DND-41 (cell line): ENCODE results near the gene JAGN1.

Source experiments
- ATAC-seq: fragments of 200-7000 bp; cut with Tn5 transposase; 3 replicates; pipeline ENCODE4 v1.9.1; 2021; ENCODE audit warnings: low read depth; ENCODE audit not compliant: insufficient read depth
- DNase-seq: peaks from one replicate; pipeline ENCODE4 v3.0.0-alpha.2; 2020
- H2AFZ ChIP-seq: 2 replicates; pipeline ENCODE4 v1.6.0; 2012; ENCODE audit warnings: low read depth, low read length
- H3K27ac ChIP-seq: 2 replicates; pipeline ENCODE4 v1.5.1; 2012; ENCODE audit warnings: low read length, inconsistent platforms
- H3K27me3 ChIP-seq: fragments of 200-600 bp; sonication (generic); 2 replicates; pipeline ENCODE4 v1.6.0; 2012; ENCODE audit warnings: low read length, mild to moderate bottlenecking, inconsistent platforms; ENCODE audit not compliant: insufficient read depth, poor library complexity
- H3K36me3 ChIP-seq: 2 replicates; pipeline ENCODE4 v1.5.1; 2012; ENCODE audit warnings: low read length, inconsistent platforms; ENCODE audit not compliant: insufficient read depth
- H3K4me1 ChIP-seq: 2 replicates; pipeline ENCODE4 v1.5.1; 2012; ENCODE audit warnings: mild to moderate bottlenecking, low read length; ENCODE audit not compliant: insufficient read depth
- H3K4me2 ChIP-seq: 2 replicates; pipeline ENCODE4 v1.6.0; 2012; ENCODE audit warnings: mild to moderate bottlenecking, moderate library complexity, low read length, inconsistent platforms; ENCODE audit not compliant: insufficient read depth
- H3K4me3 ChIP-seq, 2 experiments: fragments of 200-600 bp in 1 of 2; shearing (Covaris generic) in 1 of 2; 2 replicates each; pipeline ENCODE4 v1.5.1; 2012 to 2016; ENCODE audit warnings: inconsistent platforms in 2 of 2, low read length in 2 of 2, mild to moderate bottlenecking in 2 of 2, low read depth in 1 of 2, moderate library complexity in 1 of 2
- H3K79me2 ChIP-seq: 2 replicates; pipeline ENCODE4 v1.6.0; 2012; ENCODE audit warnings: low read length, inconsistent platforms; ENCODE audit not compliant: insufficient read depth
- H3K9ac ChIP-seq: 2 replicates; pipeline ENCODE4 v1.6.0; 2012; ENCODE audit warnings: low read depth, mild to moderate bottlenecking, inconsistent platforms, low read length, moderate library complexity
- H3K9me3 ChIP-seq: 2 replicates; pipeline ENCODE4 v1.5.1; 2012; ENCODE audit warnings: low read length, moderate library complexity, mild to moderate bottlenecking, inconsistent platforms; ENCODE audit not compliant: insufficient read depth, severe bottlenecking
- H4K20me1 ChIP-seq: 2 replicates; pipeline ENCODE4 v1.6.0; 2012; ENCODE audit warnings: low read length; ENCODE audit not compliant: insufficient read depth
- EZH2 ChIP-seq: IDR thresholded peaks from 3 replicates; pipeline ENCODE4 v1.6.1; 2012; ENCODE audit warnings: borderline replicate concordance, low read depth, mild to moderate bottlenecking, moderate library complexity, low read length, inconsistent platforms; ENCODE audit not compliant: severe bottlenecking
- TF ChIP-seq, protein P1 (sequence below): IDR thresholded peaks from 2 replicates; pipeline ENCODE4 v1.5.1; 2012; ENCODE audit warnings: borderline replicate concordance, low read length, moderate library complexity, mild to moderate bottlenecking; ENCODE audit not compliant: poor library complexity, severe bottlenecking; ENCODE audit errors: extremely low read depth

JAGN1 gene

GRCh38 chr3:9909221-9910013 lies 19.0 kb downstream of the JAGN1 start:
- Histone ChIP-seq H3K36me3 (no peaks in the 10 kb centered on the region), H3K27ac (no peak overlapping the region), H3K9me3 (no peaks in the 10 kb centered on the region), H3K27me3 (no peaks in the 10 kb centered on the region), H3K79me2 (no peaks in the 10 kb centered on the region), H3K4me3 (no peak overlapping the region), H3K4me2 (no peak overlapping the region), H3K4me1 (no peaks in the 10 kb centered on the region), H3K9ac (no peak overlapping the region), H4K20me1 (no peaks in the 10 kb centered on the region), H2AFZ (no peak overlapping the region)
- ATAC-seq (no peak), DNase-seq (no peak)
- TF ChIP-seq, protein P1, sequence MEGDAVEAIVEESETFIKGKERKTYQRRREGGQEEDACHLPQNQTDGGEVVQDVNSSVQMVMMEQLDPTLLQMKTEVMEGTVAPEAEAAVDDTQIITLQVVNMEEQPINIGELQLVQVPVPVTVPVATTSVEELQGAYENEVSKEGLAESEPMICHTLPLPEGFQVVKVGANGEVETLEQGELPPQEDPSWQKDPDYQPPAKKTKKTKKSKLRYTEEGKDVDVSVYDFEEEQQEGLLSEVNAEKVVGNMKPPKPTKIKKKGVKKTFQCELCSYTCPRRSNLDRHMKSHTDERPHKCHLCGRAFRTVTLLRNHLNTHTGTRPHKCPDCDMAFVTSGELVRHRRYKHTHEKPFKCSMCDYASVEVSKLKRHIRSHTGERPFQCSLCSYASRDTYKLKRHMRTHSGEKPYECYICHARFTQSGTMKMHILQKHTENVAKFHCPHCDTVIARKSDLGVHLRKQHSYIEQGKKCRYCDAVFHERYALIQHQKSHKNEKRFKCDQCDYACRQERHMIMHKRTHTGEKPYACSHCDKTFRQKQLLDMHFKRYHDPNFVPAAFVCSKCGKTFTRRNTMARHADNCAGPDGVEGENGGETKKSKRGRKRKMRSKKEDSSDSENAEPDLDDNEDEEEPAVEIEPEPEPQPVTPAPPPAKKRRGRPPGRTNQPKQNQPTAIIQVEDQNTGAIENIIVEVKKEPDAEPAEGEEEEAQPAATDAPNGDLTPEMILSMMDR, result no peak
- TF ChIP-seq EZH2, result no peak

DNA sequence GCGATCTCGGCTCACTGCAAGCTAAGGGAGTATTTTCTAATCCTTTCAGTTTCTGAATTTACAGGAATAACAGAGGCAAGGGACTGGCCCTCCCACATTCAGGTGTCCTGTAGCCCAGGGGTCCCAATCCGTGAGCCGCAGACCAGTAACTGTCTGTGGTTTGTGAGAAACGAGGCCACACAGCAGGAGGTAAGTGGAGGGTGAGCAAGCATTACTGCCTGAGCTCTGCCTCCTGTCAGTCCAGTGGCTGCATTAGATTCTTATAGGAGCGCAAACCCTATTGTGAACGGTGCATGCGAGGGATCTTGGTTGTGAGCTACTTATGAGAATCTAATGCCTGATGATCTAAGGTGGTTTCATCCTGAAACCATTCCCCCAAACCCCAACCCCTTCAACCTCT lies 21.5 kb downstream of the JAGN1 start:
- no peak overlapping the region for H3K4me3 ChIP-seq
- H3K27me3 ChIP-seq, result peaks cover 6% of the 10 kb centered on the region
- no peak overlapping the region for H3K27ac ChIP-seq
- H4K20me1 ChIP-seq, result no peaks in the 10 kb centered on the region
- H3K4me1 ChIP-seq, result peaks cover 15% of the 10 kb centered on the region
- DNase-seq (no peak), ATAC-seq (no peak)
- TF ChIP-seq EZH2, result no peak
- TF ChIP-seq, protein P1, result no peak
- no peaks in the 10 kb centered on the region for H3K9me3 ChIP-seq
- no peak overlapping the region for H3K9ac ChIP-seq
- H3K4me2 ChIP-seq, result no peak overlapping the region
- no peaks in the 10 kb centered on the region for H3K79me2 ChIP-seq
- H3K36me3 ChIP-seq, result no peaks in the 10 kb centered on the region
- no peak overlapping the region for H2AFZ ChIP-seq

- DNase-seq (no peak), ATAC-seq (no peak; the same call in 2 of the 3 replicates)
- Histone ChIP-seq H4K20me1 (no peaks in the 10 kb centered on the region), H3K4me1 (peaks cover 21% of the 10 kb centered on the region), H3K4me3 (no peak overlapping the region), H2AFZ (no peak overlapping the region), H3K36me3 (no peaks in the 10 kb centered on the region), H3K4me2 (no peak overlapping the region), H3K79me2 (no peaks in the 10 kb centered on the region), H3K27ac (no peak overlapping the region), H3K27me3 (peaks cover 6% of the 10 kb centered on the region), H3K9me3 (no peaks in the 10 kb centered on the region), H3K9ac (no peak overlapping the region)
- TF ChIP-seq EZH2, result no peak
- TF ChIP-seq, protein P1, result no peak
Measured at GRCh38 chr3:9912294-9912935, 22.0 kb downstream of the JAGN1 start.
